MCF 10A (cell line): ENCODE measurements around the gene ICAM4. TPM values are rescaled to one million over a fixed set of nuclear protein-coding genes. Genes with fewer than 3 reads are reported as not detected.

Experiments used
- BruUV-seq: library from RNA; stranded (reverse); fragments of 400-500 nt; replicated peaks from 2 replicates; lab custom pipeline; 2021; lab: Mats Ljungman, UMichigan
- CTCF ChIA-PET: fragments of 300-600 bp; sonication (Branson Sonifier 250); formaldehyde crosslinking; extraction: SDS; loops from one replicate; lab custom pipeline; 2021; ENCODE audit warnings: antibody characterized with exemption, inconsistent platforms; lab: Yijun Ruan, JAX
- POLR2A ChIA-PET: fragments of 300-600, 350-650 bp; sonication (Branson Sonifier 250); formaldehyde crosslinking; extraction: SDS; loops from one replicate; lab custom pipeline; 2020; ENCODE audit warnings: antibody characterized with exemption, inconsistent platforms; lab: Yijun Ruan, JAX
- DNase-seq: peaks from one replicate; pipeline ENCODE4 v3.0.0-alpha.2; 2018; ENCODE audit not compliant: unreplicated experiment
- H3K27ac Mint-ChIP-seq: one replicate; pipeline ENCODE4 v1.8.0; 2022; ENCODE audit warnings: mild to moderate bottlenecking, low read depth, mixed read lengths; ENCODE audit not compliant: unreplicated experiment
- H3K27me3 Mint-ChIP-seq: one replicate; pipeline ENCODE4 v1.8.0; 2022; ENCODE audit warnings: mixed read lengths; ENCODE audit not compliant: insufficient read depth, unreplicated experiment
- H3K36me3 Mint-ChIP-seq: one replicate; pipeline ENCODE4 v1.8.0; 2022; ENCODE audit warnings: mild to moderate bottlenecking, moderate library complexity, mixed read lengths; ENCODE audit not compliant: insufficient read depth, unreplicated experiment
- H3K4me1 Mint-ChIP-seq: one replicate; pipeline ENCODE4 v1.8.0; 2022; ENCODE audit warnings: mixed read lengths; ENCODE audit not compliant: insufficient read depth, unreplicated experiment
- H3K4me3 Mint-ChIP-seq: one replicate; pipeline ENCODE4 v1.8.0; 2022; ENCODE audit warnings: mild to moderate bottlenecking, moderate library complexity, mixed read lengths; ENCODE audit not compliant: unreplicated experiment
- H3K9me3 Mint-ChIP-seq: one replicate; pipeline ENCODE4 v1.8.0; 2022; ENCODE audit warnings: mixed read lengths; ENCODE audit not compliant: unreplicated experiment
- intact Hi-C: fragments of 100-400 bp; cut with micrococcal nuclease; formaldehyde crosslinking; loops from 2 replicates; pipeline ENCODE4 v1.14.1; 2022
- total RNA-seq: library from RNA; stranded (reverse); gene quantifications from 2 replicates; pipeline ENCODE4 v1.2.3, GENCODE V29; 2022
- TF ChIP-seq, protein P1 (sequence below): fragments of 200-600 bp; IDR thresholded peaks from one replicate; pipeline ENCODE4 v1.8.0; 2022; ENCODE audit warnings: antibody characterized with exemption, mild to moderate bottlenecking; ENCODE audit not compliant: unreplicated experiment

The ICAM4 gene
- total RNA-seq, 1 experiment from 2014 or later = not detected

DNA sequence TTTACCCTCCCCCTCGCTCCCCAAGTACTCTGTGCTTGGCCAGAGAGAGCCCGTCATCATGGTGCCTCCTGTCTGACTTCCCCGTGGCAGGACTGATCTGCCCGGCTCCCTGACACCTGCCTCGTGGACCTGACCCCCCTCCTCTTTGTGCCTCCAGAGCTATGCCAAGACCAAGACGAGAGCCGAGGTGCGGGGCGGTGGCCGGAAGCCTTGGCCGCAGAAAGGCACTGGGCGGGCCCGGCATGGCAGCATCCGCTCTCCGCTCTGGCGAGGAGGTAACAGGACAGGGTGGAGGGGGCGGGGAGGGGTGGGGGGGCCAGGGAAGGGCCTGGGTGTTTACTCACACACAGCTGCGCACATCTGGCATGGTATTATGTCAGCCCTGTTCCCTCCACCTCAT is 30.2 kb upstream of the ICAM4 start:
- DNase-seq = no peak
- H3K9me3 Mint-ChIP-seq = no peaks in the 10 kb centered on the region
- H3K27me3 Mint-ChIP-seq = no peaks in the 10 kb centered on the region
- ChIA-PET POLR2A (no interaction called here), CTCF (interaction anchor here (0.6 to 5.0 kb wide), 3 partner anchors 114 to 225 kb away, joined by 3 to 68 read pairs (median 3); no protein-coding TSS in a partner anchor)
- TF ChIP-seq, protein P1, sequence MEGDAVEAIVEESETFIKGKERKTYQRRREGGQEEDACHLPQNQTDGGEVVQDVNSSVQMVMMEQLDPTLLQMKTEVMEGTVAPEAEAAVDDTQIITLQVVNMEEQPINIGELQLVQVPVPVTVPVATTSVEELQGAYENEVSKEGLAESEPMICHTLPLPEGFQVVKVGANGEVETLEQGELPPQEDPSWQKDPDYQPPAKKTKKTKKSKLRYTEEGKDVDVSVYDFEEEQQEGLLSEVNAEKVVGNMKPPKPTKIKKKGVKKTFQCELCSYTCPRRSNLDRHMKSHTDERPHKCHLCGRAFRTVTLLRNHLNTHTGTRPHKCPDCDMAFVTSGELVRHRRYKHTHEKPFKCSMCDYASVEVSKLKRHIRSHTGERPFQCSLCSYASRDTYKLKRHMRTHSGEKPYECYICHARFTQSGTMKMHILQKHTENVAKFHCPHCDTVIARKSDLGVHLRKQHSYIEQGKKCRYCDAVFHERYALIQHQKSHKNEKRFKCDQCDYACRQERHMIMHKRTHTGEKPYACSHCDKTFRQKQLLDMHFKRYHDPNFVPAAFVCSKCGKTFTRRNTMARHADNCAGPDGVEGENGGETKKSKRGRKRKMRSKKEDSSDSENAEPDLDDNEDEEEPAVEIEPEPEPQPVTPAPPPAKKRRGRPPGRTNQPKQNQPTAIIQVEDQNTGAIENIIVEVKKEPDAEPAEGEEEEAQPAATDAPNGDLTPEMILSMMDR = no peak
- no peak overlapping the region for H3K27ac Mint-ChIP-seq
- no peak overlapping the region for H3K4me3 Mint-ChIP-seq
- peaks cover 48% of the 10 kb centered on the region for H3K36me3 Mint-ChIP-seq
- peaks cover 5% of the 10 kb centered on the region for H3K4me1 Mint-ChIP-seq
- no TSS peak for BruUV-seq
- intact Hi-C loops = no loop called here

DNA sequence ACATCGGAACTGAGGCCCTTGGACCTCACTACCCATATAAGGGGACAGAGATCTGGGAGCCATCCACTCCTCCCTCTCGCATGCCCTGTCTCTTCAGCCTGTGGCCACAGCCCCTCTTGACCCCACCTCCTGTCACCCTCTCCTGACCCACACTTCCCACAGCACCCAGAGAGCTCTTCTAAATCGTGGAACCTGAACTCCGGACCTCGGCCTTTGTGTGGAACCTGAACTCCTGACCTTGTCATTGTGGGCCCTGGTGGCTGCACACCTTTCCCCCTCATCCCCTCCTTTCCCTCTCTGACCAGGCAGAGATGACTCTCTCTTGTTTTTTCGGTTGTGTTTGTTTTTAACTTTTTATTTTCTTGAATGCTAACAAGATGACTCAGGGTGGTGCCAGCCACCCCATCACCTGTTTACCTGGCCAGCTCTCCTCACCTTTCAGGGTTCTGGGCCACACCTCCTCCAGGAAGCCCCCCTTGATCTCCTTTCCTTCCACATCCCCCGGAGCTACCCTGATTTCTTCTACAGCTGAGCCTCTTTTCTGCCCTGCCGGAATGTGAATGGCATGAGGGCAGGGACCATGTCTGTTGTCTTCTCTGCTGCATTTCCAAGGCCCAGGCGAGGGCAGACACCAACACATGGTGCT is 29.7 kb upstream of the ICAM4 start:
- Mint-ChIP-seq H3K4me1 (peaks cover 5% of the 10 kb centered on the region), H3K27ac (no peak overlapping the region), H3K4me3 (no peak overlapping the region), H3K27me3 (no peaks in the 10 kb centered on the region), H3K36me3 (peaks cover 48% of the 10 kb centered on the region), H3K9me3 (no peaks in the 10 kb centered on the region)
- TF ChIP-seq, protein P1 = no peak
- POLR2A ChIA-PET = no interaction called here
- CTCF ChIA-PET = interaction anchor here (0.6 to 5.0 kb wide), 6 partner anchors 13 to 325 kb away, joined by 3 to 68 read pairs (median 23); partner anchors contain the start of gene ICAM1
- DNase-seq = no peak
- intact Hi-C loops = no loop called here
- no TSS peak for BruUV-seq

DNA sequence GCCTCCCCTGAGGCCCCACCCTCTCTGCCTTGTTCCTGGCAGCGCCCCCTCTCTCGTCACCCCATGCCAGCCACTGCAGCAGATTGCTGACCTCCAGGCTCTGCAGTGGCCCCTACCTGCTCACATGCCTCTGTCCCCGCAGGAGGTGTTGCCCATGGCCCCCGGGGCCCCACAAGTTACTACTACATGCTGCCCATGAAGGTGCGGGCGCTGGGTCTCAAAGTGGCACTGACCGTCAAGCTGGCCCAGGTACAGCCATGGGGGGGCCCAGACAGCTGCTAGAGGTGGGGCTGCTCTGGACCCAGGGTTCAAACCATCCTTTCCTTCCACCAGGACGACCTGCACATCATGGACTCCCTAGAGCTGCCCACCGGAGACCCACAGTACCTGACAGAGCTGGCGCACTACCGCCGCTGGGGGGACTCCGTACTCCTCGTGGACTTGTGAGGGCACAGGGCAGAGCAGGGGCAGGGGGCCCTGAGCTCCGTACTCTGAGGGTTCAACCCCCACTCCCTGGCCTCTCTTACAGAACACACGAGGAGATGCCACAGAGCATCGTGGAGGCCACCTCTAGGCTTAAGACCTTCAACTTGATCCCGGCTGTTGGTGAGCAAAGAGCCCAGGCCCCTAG is 28.6 kb upstream of the ICAM4 start:
- BruUV-seq = no TSS peak
- TF ChIP-seq, protein P1 = no peak
- no peaks in the 10 kb centered on the region for H3K27me3 Mint-ChIP-seq
- H3K9me3 Mint-ChIP-seq = no peaks in the 10 kb centered on the region
- DNase-seq = no peak
- no peak overlapping the region for H3K4me3 Mint-ChIP-seq
- intact Hi-C loops = no loop called here
- ChIA-PET POLR2A (interaction anchor here (0.5 to 3.1 kb wide), 9 partner anchors 12 to 198 kb away, joined by 3 to 19 read pairs (median 4); partner anchors contain the start of genes CDC37, ICAM1 and TYK2), CTCF (interaction anchor here (0.6 to 5.0 kb wide), 27 partner anchors 8 to 1274 kb away, joined by 3 to 68 read pairs (median 4); partner anchors contain the start of gene ICAM1)
- peaks cover 48% of the 10 kb centered on the region for H3K36me3 Mint-ChIP-seq
- H3K27ac Mint-ChIP-seq = no peak overlapping the region
- peaks cover 5% of the 10 kb centered on the region for H3K4me1 Mint-ChIP-seq
